ENCODE data around the gene GOLIM4. TPM values are rescaled to one million over a fixed set of nuclear protein-coding genes. Genes with fewer than 3 reads are reported as not detected.

The GOLIM4 gene
- total and polyA plus RNA-seq, 9 donors = 33.0 to 67.8 (median 46.9) TPM

GRCh38 chr3:168100777-168101492, 5.2 kb upstream of the GOLIM4 start:
- WGBS (ENCODE audit: insufficient coverage) = 100% methylated on average over 2 of the region's 3 CpGs
- Histone ChIP-seq H3K9me3 (replicated peaks; ENCODE audit: control insufficient read depth, low read depth, low read length) (no peaks in the 10 kb centered on the region), H3K4me1 (ENCODE audit: control insufficient read depth, insufficient read depth, low read length) (no peaks in the 10 kb centered on the region), H3K27ac (ENCODE audit: low read length) (no peak overlapping the region), H3K36me3 (ENCODE audit: control insufficient read depth, insufficient read depth, low read length) (no peaks in the 10 kb centered on the region), H3K27me3 (ENCODE audit: control insufficient read depth, insufficient read depth, low read length) (no peaks in the 10 kb centered on the region), H3K4me3 (ENCODE audit: low read length) (no peak overlapping the region)
- DNase-seq = no peak

- DNase-seq = no peak
- H3K27ac ChIP-seq (ENCODE audit: low read length) = no peak overlapping the region
- peaks cover 2% of the 10 kb centered on the region for H3K4me1 ChIP-seq (ENCODE audit: control insufficient read depth, insufficient read depth, low read length)
- no peak overlapping the region for H3K4me3 ChIP-seq (ENCODE audit: low read length)
- H3K9me3 ChIP-seq (replicated peaks; ENCODE audit: control insufficient read depth, low read depth, low read length) = no peaks in the 10 kb centered on the region
- no peaks in the 10 kb centered on the region for H3K27me3 ChIP-seq (ENCODE audit: control insufficient read depth, insufficient read depth, low read length)
- no peaks in the 10 kb centered on the region for H3K36me3 ChIP-seq (ENCODE audit: control insufficient read depth, insufficient read depth, low read length)
Observed at GRCh38 chr3:168097381-168097780, 1.7 kb upstream of the GOLIM4 start.

- Histone ChIP-seq H3K36me3 (ENCODE audit: control insufficient read depth, insufficient read depth, low read length) (no peaks in the 10 kb centered on the region), H3K4me3 (ENCODE audit: low read length) (peak overlapping the region; percentile 79), H3K4me1 (ENCODE audit: control insufficient read depth, insufficient read depth, low read length) (peaks cover 2% of the 10 kb centered on the region), H3K9me3 (replicated peaks; ENCODE audit: control insufficient read depth, low read depth, low read length) (no peaks in the 10 kb centered on the region), H3K27ac (ENCODE audit: low read length) (peak overlapping the region; percentile 97), H3K27me3 (ENCODE audit: control insufficient read depth, insufficient read depth, low read length) (no peaks in the 10 kb centered on the region)
- 1% methylated on average over 11 of the region's 17 CpGs for WGBS (ENCODE audit: insufficient coverage)
- DNase-seq = peak; percentile 91
Observed at GRCh38 chr3:168096210-168096652, 507 bp upstream of the GOLIM4 start.

- no peaks in the 10 kb centered on the region for H3K36me3 ChIP-seq (ENCODE audit: control insufficient read depth, insufficient read depth, low read length)
- peaks cover 2% of the 10 kb centered on the region for H3K4me1 ChIP-seq (ENCODE audit: control insufficient read depth, insufficient read depth, low read length)
- peak overlapping the region; percentile 97 for H3K27ac ChIP-seq (ENCODE audit: low read length)
- peak overlapping the region; percentile 79 for H3K4me3 ChIP-seq (ENCODE audit: low read length)
- peak; percentile 78 for DNase-seq
- no peaks in the 10 kb centered on the region for H3K27me3 ChIP-seq (ENCODE audit: control insufficient read depth, insufficient read depth, low read length)
- under 1% methylated on average over 70 of the region's 70 CpGs for WGBS (ENCODE audit: insufficient coverage)
- no peaks in the 10 kb centered on the region for H3K9me3 ChIP-seq (replicated peaks; ENCODE audit: control insufficient read depth, low read depth, low read length)
Observed at GRCh38 chr3:168094877-168095610, 680 bp downstream of the GOLIM4 start.

GRCh38 chr3:168094580-168094876, 1.2 kb downstream of the GOLIM4 start:
- Histone ChIP-seq H3K36me3 (ENCODE audit: control insufficient read depth, insufficient read depth, low read length) (no peaks in the 10 kb centered on the region), H3K27me3 (ENCODE audit: control insufficient read depth, insufficient read depth, low read length) (no peaks in the 10 kb centered on the region), H3K27ac (ENCODE audit: low read length) (peak overlapping the region; percentile 97), H3K4me1 (ENCODE audit: control insufficient read depth, insufficient read depth, low read length) (peaks cover 2% of the 10 kb centered on the region), H3K4me3 (ENCODE audit: low read length) (peak overlapping the region; percentile 79), H3K9me3 (replicated peaks; ENCODE audit: control insufficient read depth, low read depth, low read length) (no peaks in the 10 kb centered on the region)
- 0% methylated on average over 7 of the region's 9 CpGs for WGBS (ENCODE audit: insufficient coverage)
- no peak for DNase-seq

- Histone ChIP-seq H3K9me3 (replicated peaks; ENCODE audit: control insufficient read depth, low read depth, low read length) (no peaks in the 10 kb centered on the region), H3K27me3 (ENCODE audit: control insufficient read depth, insufficient read depth, low read length) (no peaks in the 10 kb centered on the region), H3K4me3 (ENCODE audit: low read length) (peak overlapping the region; percentile 79), H3K4me1 (ENCODE audit: control insufficient read depth, insufficient read depth, low read length) (peaks cover 2% of the 10 kb centered on the region), H3K36me3 (ENCODE audit: control insufficient read depth, insufficient read depth, low read length) (no peaks in the 10 kb centered on the region), H3K27ac (ENCODE audit: low read length) (no peak overlapping the region)
- no CpG with 5 or more reads among the region's 3 CpGs for WGBS (ENCODE audit: insufficient coverage)
- peak; percentile 34 for DNase-seq
Observed at GRCh38 chr3:168093790-168094189, 1.9 kb downstream of the GOLIM4 start.

GRCh38 chr3:168093229-168093628, 2.5 kb downstream of the GOLIM4 start:
- no peak for DNase-seq
- Histone ChIP-seq H3K27ac (ENCODE audit: low read length) (no peak overlapping the region), H3K27me3 (ENCODE audit: control insufficient read depth, insufficient read depth, low read length) (no peaks in the 10 kb centered on the region), H3K36me3 (ENCODE audit: control insufficient read depth, insufficient read depth, low read length) (no peaks in the 10 kb centered on the region), H3K4me3 (ENCODE audit: low read length) (peak overlapping the region; percentile 9), H3K9me3 (replicated peaks; ENCODE audit: control insufficient read depth, low read depth, low read length) (no peaks in the 10 kb centered on the region), H3K4me1 (ENCODE audit: control insufficient read depth, insufficient read depth, low read length) (peaks cover 2% of the 10 kb centered on the region)
- WGBS (ENCODE audit: insufficient coverage) = no CpG with 5 or more reads among the region's 2 CpGs

GRCh38 chr3:168091941-168092340, 3.8 kb downstream of the GOLIM4 start:
- Histone ChIP-seq H3K27me3 (ENCODE audit: control insufficient read depth, insufficient read depth, low read length) (no peaks in the 10 kb centered on the region), H3K36me3 (ENCODE audit: control insufficient read depth, insufficient read depth, low read length) (no peaks in the 10 kb centered on the region), H3K4me1 (ENCODE audit: control insufficient read depth, insufficient read depth, low read length) (peaks cover 2% of the 10 kb centered on the region), H3K9me3 (replicated peaks; ENCODE audit: control insufficient read depth, low read depth, low read length) (no peaks in the 10 kb centered on the region), H3K4me3 (ENCODE audit: low read length) (no peak overlapping the region), H3K27ac (ENCODE audit: low read length) (no peak overlapping the region)
- no peak for DNase-seq

GRCh38 chr3:168091302-168091858, 4.3 kb downstream of the GOLIM4 start:
- no CpG with 5 or more reads among the region's 3 CpGs for WGBS (ENCODE audit: insufficient coverage)
- Histone ChIP-seq H3K9me3 (replicated peaks; ENCODE audit: control insufficient read depth, low read depth, low read length) (no peaks in the 10 kb centered on the region), H3K27ac (ENCODE audit: low read length) (no peak overlapping the region), H3K4me3 (ENCODE audit: low read length) (no peak overlapping the region), H3K4me1 (ENCODE audit: control insufficient read depth, insufficient read depth, low read length) (peaks cover 2% of the 10 kb centered on the region), H3K27me3 (ENCODE audit: control insufficient read depth, insufficient read depth, low read length) (no peaks in the 10 kb centered on the region), H3K36me3 (ENCODE audit: control insufficient read depth, insufficient read depth, low read length) (no peaks in the 10 kb centered on the region)
- DNase-seq = no peak

- H3K27me3 ChIP-seq (ENCODE audit: control insufficient read depth, insufficient read depth, low read length) = no peaks in the 10 kb centered on the region
- H3K4me3 ChIP-seq (ENCODE audit: low read length) = no peak overlapping the region
- H3K36me3 ChIP-seq (ENCODE audit: control insufficient read depth, insufficient read depth, low read length) = no peaks in the 10 kb centered on the region
- no peak for DNase-seq
- WGBS (ENCODE audit: insufficient coverage) = 100% methylated on average over 1 of the region's 6 CpGs
- H3K9me3 ChIP-seq (replicated peaks; ENCODE audit: control insufficient read depth, low read depth, low read length) = no peaks in the 10 kb centered on the region
- H3K4me1 ChIP-seq (ENCODE audit: control insufficient read depth, insufficient read depth, low read length) = peaks cover 2% of the 10 kb centered on the region
- no peak overlapping the region for H3K27ac ChIP-seq (ENCODE audit: low read length)
Observed at GRCh38 chr3:168090306-168091085, 5.2 kb downstream of the GOLIM4 start.
